Stimulated activated CD4-positive, alpha-beta T cell treated with anti-CD3 and anti-CD28 coated beads, Interleukin-1b, Interleukin-23, amount 100 ng/mL, for 24 hours (primary cell): Measurements from ENCODE around the gene MKNK2.

Experiments used
- DNase-seq, 4 experiments: peaks; one replicate each; pipeline ENCODE4 v3.0.0-alpha.2; 2020; ENCODE audit warnings: low read depth in 4 of 4, low spot score in 1 of 4

Gene MKNK2

GRCh38 chr19:2058570-2059421 lies 7.8 kb upstream of the MKNK2 start:
- DNase-seq: no peak

- DNase-seq: no peak
These were observed 6.7 kb upstream of the MKNK2 start for GRCh38 chr19:2057484-2058469.

GRCh38 chr19:2056837-2057192 lies 5.8 kb upstream of the MKNK2 start:
- no peak for DNase-seq

- DNase-seq: no peak
These were observed 5.1 kb upstream of the MKNK2 start for GRCh38 chr19:2055931-2056836.

- no peak for DNase-seq
These were observed 3.7 kb upstream of the MKNK2 start for GRCh38 chr19:2054763-2055162.

- DNase-seq: no peak
These were observed 2.8 kb upstream of the MKNK2 start for GRCh38 chr19:2053601-2054389.

- DNase-seq: no peak
These were observed 995 bp upstream of the MKNK2 start for GRCh38 chr19:2051773-2052704.

- no peak for DNase-seq
These were observed 574 bp downstream of the MKNK2 start for GRCh38 chr19:2050349-2050990.

- DNase-seq: no peak
These were observed 1.2 kb downstream of the MKNK2 start for GRCh38 chr19:2049741-2050348.

- no peak for DNase-seq
These were observed 1.9 kb downstream of the MKNK2 start for GRCh38 chr19:2048959-2049740.

GRCh38 chr19:2048104-2048958 lies 2.7 kb downstream of the MKNK2 start:
- DNase-seq: no peak

- DNase-seq: no peak
These were observed 3.5 kb downstream of the MKNK2 start for GRCh38 chr19:2047449-2048103.

- DNase-seq: no peak
These were observed 4.0 kb downstream of the MKNK2 start for GRCh38 chr19:2047076-2047448.

GRCh38 chr19:2046046-2046907 lies 4.8 kb downstream of the MKNK2 start:
- DNase-seq: no peak

GRCh38 chr19:2045501-2046045 lies 5.5 kb downstream of the MKNK2 start:
- no peak for DNase-seq
